Measurements from ENCODE around the gene TMEM117.

TMEM117 gene

GRCh38 chr12:44019118-44019517 lies 183.2 kb downstream of the TMEM117 start:
- Histone ChIP-seq H3K79me2 (ENCODE audit: low read length) (no peaks in the 10 kb centered on the region), H3K36me3 (replicated peaks; ENCODE audit: low read depth, low read length) (no peaks in the 10 kb centered on the region), H3K4me2 (ENCODE audit: low read length) (no peak overlapping the region), H3K9ac (ENCODE audit: low read length) (no peak overlapping the region), H3K27ac (ENCODE audit: low read length) (no peak overlapping the region), H3K27me3 (ENCODE audit: low read depth, low read length) (no peaks in the 10 kb centered on the region), H2AFZ (ENCODE audit: low read depth, low read length) (no peak overlapping the region), H3K4me3 (ENCODE audit: low read length) (no peak overlapping the region), H4K20me1 (ENCODE audit: insufficient read depth, low read length) (no peaks in the 10 kb centered on the region), H3K4me1 (ENCODE audit: low read length) (no peaks in the 10 kb centered on the region), H3K9me3 (ENCODE audit: insufficient read depth, low read length) (no peaks in the 10 kb centered on the region)
- TF ChIP-seq, protein P1, sequence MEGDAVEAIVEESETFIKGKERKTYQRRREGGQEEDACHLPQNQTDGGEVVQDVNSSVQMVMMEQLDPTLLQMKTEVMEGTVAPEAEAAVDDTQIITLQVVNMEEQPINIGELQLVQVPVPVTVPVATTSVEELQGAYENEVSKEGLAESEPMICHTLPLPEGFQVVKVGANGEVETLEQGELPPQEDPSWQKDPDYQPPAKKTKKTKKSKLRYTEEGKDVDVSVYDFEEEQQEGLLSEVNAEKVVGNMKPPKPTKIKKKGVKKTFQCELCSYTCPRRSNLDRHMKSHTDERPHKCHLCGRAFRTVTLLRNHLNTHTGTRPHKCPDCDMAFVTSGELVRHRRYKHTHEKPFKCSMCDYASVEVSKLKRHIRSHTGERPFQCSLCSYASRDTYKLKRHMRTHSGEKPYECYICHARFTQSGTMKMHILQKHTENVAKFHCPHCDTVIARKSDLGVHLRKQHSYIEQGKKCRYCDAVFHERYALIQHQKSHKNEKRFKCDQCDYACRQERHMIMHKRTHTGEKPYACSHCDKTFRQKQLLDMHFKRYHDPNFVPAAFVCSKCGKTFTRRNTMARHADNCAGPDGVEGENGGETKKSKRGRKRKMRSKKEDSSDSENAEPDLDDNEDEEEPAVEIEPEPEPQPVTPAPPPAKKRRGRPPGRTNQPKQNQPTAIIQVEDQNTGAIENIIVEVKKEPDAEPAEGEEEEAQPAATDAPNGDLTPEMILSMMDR (IDR thresholded peaks at IDR 0.05; ENCODE audit: low read depth, low read length): no peak
- TF ChIP-seq EZH2phosphoT487 (IDR thresholded peaks at IDR 0.05; ENCODE audit: low read depth): no peak

- no peaks in the 10 kb centered on the region for H3K79me2 ChIP-seq (ENCODE audit: low read length)
- no peak overlapping the region for H2AFZ ChIP-seq (ENCODE audit: low read depth, low read length)
- no peak for TF ChIP-seq EZH2phosphoT487 (IDR thresholded peaks at IDR 0.05; ENCODE audit: low read depth)
- TF ChIP-seq, protein P1 (IDR thresholded peaks at IDR 0.05; ENCODE audit: low read depth, low read length): no peak
- no peak overlapping the region for H3K9ac ChIP-seq (ENCODE audit: low read length)
- no peaks in the 10 kb centered on the region for H3K4me1 ChIP-seq (ENCODE audit: low read length)
- H3K27me3 ChIP-seq (ENCODE audit: low read depth, low read length): no peaks in the 10 kb centered on the region
- no peaks in the 10 kb centered on the region for H4K20me1 ChIP-seq (ENCODE audit: insufficient read depth, low read length)
- H3K9me3 ChIP-seq (ENCODE audit: insufficient read depth, low read length): no peaks in the 10 kb centered on the region
- no peak overlapping the region for H3K4me3 ChIP-seq (ENCODE audit: low read length)
- H3K27ac ChIP-seq (ENCODE audit: low read length): no peak overlapping the region
- H3K36me3 ChIP-seq (replicated peaks; ENCODE audit: low read depth, low read length): no peaks in the 10 kb centered on the region
- no peak overlapping the region for H3K4me2 ChIP-seq (ENCODE audit: low read length)
These were observed 184.7 kb downstream of the TMEM117 start for GRCh38 chr12:44020555-44020954.

DNA sequence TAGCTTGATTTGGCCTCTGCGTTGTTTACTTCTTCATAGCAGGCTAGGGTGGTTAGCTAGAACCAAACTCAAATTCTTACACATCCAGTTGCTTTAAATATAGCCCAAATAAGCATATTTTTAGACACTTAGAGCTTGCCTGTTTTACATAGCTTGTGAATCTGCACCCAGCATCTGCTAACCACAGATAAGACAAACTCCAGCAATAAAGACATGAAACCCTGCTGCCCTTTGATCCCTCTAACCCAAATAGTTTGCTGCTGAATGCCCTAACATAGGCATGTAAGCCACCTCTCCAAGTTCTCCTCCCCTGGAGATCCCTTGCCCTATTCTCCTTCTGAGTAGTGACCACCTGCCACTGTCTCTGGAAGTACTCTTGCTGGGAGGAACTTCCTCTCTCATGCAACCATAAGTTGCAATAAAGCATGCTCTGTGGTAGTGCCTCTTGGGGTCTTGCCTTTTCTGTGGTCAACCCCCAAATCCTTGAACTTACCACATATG lies 185.6 kb downstream of the TMEM117 start:
- no peaks in the 10 kb centered on the region for H4K20me1 ChIP-seq (ENCODE audit: insufficient read depth, low read length)
- no peak overlapping the region for H3K27ac ChIP-seq (ENCODE audit: low read length)
- no peaks in the 10 kb centered on the region for H3K36me3 ChIP-seq (replicated peaks; ENCODE audit: low read depth, low read length)
- TF ChIP-seq, protein P1 (IDR thresholded peaks at IDR 0.05; ENCODE audit: low read depth, low read length): no peak
- no peak for TF ChIP-seq EZH2phosphoT487 (IDR thresholded peaks at IDR 0.05; ENCODE audit: low read depth)
- H3K4me3 ChIP-seq (ENCODE audit: low read length): no peak overlapping the region
- no peaks in the 10 kb centered on the region for H3K27me3 ChIP-seq (ENCODE audit: low read depth, low read length)
- no peak overlapping the region for H3K9ac ChIP-seq (ENCODE audit: low read length)
- no peak overlapping the region for H3K4me2 ChIP-seq (ENCODE audit: low read length)
- H2AFZ ChIP-seq (ENCODE audit: low read depth, low read length): no peak overlapping the region
- no peaks in the 10 kb centered on the region for H3K4me1 ChIP-seq (ENCODE audit: low read length)
- H3K79me2 ChIP-seq (ENCODE audit: low read length): no peaks in the 10 kb centered on the region
- no peaks in the 10 kb centered on the region for H3K9me3 ChIP-seq (ENCODE audit: insufficient read depth, low read length)

DNA sequence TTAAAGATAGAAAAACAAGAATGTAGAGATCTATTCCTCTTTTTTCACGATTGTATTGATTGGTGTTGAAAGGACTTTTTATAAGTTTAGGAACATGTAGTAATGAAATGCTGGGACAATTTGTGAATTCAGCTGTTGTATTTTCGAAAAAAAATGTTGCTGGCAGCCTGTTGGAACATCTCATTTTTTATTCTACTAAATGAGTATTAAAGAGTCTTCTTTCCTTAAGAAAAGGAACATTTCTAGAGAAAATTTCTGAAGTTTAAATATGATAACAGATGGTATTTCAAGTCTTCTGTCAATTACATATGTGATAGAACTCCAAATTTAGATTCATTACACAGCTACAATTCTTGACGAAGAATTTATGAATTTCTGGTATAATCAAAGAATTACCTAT lies 189.6 kb downstream of the TMEM117 start:
- H3K4me3 ChIP-seq (ENCODE audit: low read length): no peak overlapping the region
- H3K9me3 ChIP-seq (ENCODE audit: insufficient read depth, low read length): no peaks in the 10 kb centered on the region
- H3K4me2 ChIP-seq (ENCODE audit: low read length): no peak overlapping the region
- no peak overlapping the region for H2AFZ ChIP-seq (ENCODE audit: low read depth, low read length)
- no peak overlapping the region for H3K27ac ChIP-seq (ENCODE audit: low read length)
- no peaks in the 10 kb centered on the region for H3K79me2 ChIP-seq (ENCODE audit: low read length)
- no peaks in the 10 kb centered on the region for H3K27me3 ChIP-seq (ENCODE audit: low read depth, low read length)
- no peaks in the 10 kb centered on the region for H3K4me1 ChIP-seq (ENCODE audit: low read length)
- no peaks in the 10 kb centered on the region for H4K20me1 ChIP-seq (ENCODE audit: insufficient read depth, low read length)
- no peak overlapping the region for H3K9ac ChIP-seq (ENCODE audit: low read length)
- H3K36me3 ChIP-seq (replicated peaks; ENCODE audit: low read depth, low read length): no peaks in the 10 kb centered on the region
- TF ChIP-seq EZH2phosphoT487 (IDR thresholded peaks at IDR 0.05; ENCODE audit: low read depth): no peak
- TF ChIP-seq, protein P1 (IDR thresholded peaks at IDR 0.05; ENCODE audit: low read depth, low read length): no peak
